Subcutaneous abdominal adipose tissue (tissue), 5 donors: ENCODE measurements around the gene ZNF618.

Experiments
- H3K27ac ChIP-seq: one replicate; pipeline ENCODE4 v1.7.0; 2013; ENCODE audit warnings: low read depth, mild to moderate bottlenecking, inconsistent platforms, low read length, moderate library complexity
- H3K27me3 ChIP-seq, 5 donors: one replicate each; pipeline ENCODE4 v1.7.0; 2013; ENCODE audit warnings: low read length in 5 of 5, inconsistent platforms in 1 of 5; ENCODE audit not compliant: control insufficient read depth in 5 of 5, insufficient read depth in 4 of 5
- H3K36me3 ChIP-seq, 5 donors: one replicate each; pipeline ENCODE4 v1.7.0; 2013; ENCODE audit warnings: low read length in 5 of 5; ENCODE audit not compliant: control insufficient read depth in 5 of 5, insufficient read depth in 5 of 5
- H3K4me1 ChIP-seq, 5 donors: one replicate each; pipeline ENCODE4 v1.7.0; 2013; ENCODE audit warnings: low read length in 5 of 5, mild to moderate bottlenecking in 3 of 5, moderate library complexity in 1 of 5; ENCODE audit not compliant: control insufficient read depth in 5 of 5, insufficient read depth in 5 of 5
- H3K4me3 ChIP-seq, 5 donors: one replicate each; pipeline ENCODE4 v1.7.0; 2013; ENCODE audit warnings: low read length in 5 of 5, low read depth in 1 of 5
- H3K9ac ChIP-seq, 5 donors: one replicate each; pipeline ENCODE4 v1.7.0; 2013; ENCODE audit warnings: low read length in 5 of 5, mild to moderate bottlenecking in 4 of 5, moderate library complexity in 3 of 5
- H3K9me3 ChIP-seq, 5 donors: one replicate each; pipeline ENCODE4 v1.7.0; 2013; ENCODE audit warnings: low read length in 5 of 5; ENCODE audit not compliant: control insufficient read depth in 5 of 5
- donor health status: healthy.
- donor health status: healthy.
- donor health status: healthy.
- donor health status: healthy.
- donor health status: healthy.

Gene ZNF618

GRCh38 chr9:114050226-114050568 is 174.1 kb downstream of the ZNF618 start:
- no peaks in the 10 kb centered on the region for H3K27me3 ChIP-seq
- no peak overlapping the region for H3K4me3 ChIP-seq
- no peaks in the 10 kb centered on the region for H3K9me3 ChIP-seq
- H3K4me1 ChIP-seq, result no peaks in the 10 kb centered on the region
- no peak overlapping the region for H3K27ac ChIP-seq
- peaks cover 10 to 64% (median 52%) of the 10 kb centered on the region in 5 donors for H3K36me3 ChIP-seq
- H3K9ac ChIP-seq, result no peak overlapping the region

- Histone ChIP-seq H3K9ac (no peak overlapping the region), H3K36me3 (peaks cover 5 to 64% (median 52%) of the 10 kb centered on the region in 5 donors), H3K27me3 (no peaks in the 10 kb centered on the region), H3K27ac (no peak overlapping the region), H3K4me3 (no peak overlapping the region), H3K9me3 (no peaks in the 10 kb centered on the region), H3K4me1 (no peaks in the 10 kb centered on the region)
Measured at GRCh38 chr9:114050646-114051045, 174.5 kb downstream of the ZNF618 start.

GRCh38 chr9:114051281-114051680 is 175.2 kb downstream of the ZNF618 start:
- H3K9me3 ChIP-seq, result no peaks in the 10 kb centered on the region
- no peak overlapping the region for H3K27ac ChIP-seq
- H3K9ac ChIP-seq, result no peak overlapping the region
- no peaks in the 10 kb centered on the region for H3K27me3 ChIP-seq
- H3K4me3 ChIP-seq, result no peak overlapping the region
- peaks cover 1 to 64% (median 52%) of the 10 kb centered on the region in 5 donors for H3K36me3 ChIP-seq
- H3K4me1 ChIP-seq, result no peaks in the 10 kb centered on the region

- no peaks in the 10 kb centered on the region for H3K27me3 ChIP-seq
- H3K36me3 ChIP-seq, result peaks cover 0 to 64% (median 54%) of the 10 kb centered on the region in 5 donors
- H3K9ac ChIP-seq, result no peak overlapping the region
- no peaks in the 10 kb centered on the region for H3K4me1 ChIP-seq
- no peak overlapping the region for H3K4me3 ChIP-seq
- H3K9me3 ChIP-seq, result no peaks in the 10 kb centered on the region
- H3K27ac ChIP-seq, result no peak overlapping the region
Measured at GRCh38 chr9:114051706-114052105, 175.6 kb downstream of the ZNF618 start.

GRCh38 chr9:114053246-114054005 is 177.3 kb downstream of the ZNF618 start:
- no peaks in the 10 kb centered on the region for H3K4me1 ChIP-seq
- no peaks in the 10 kb centered on the region for H3K27me3 ChIP-seq
- no peak overlapping the region for H3K27ac ChIP-seq
- H3K9ac ChIP-seq, result no peak overlapping the region
- no peak overlapping the region for H3K4me3 ChIP-seq
- peaks cover 0 to 62% (median 43%) of the 10 kb centered on the region in 5 donors for H3K36me3 ChIP-seq
- H3K9me3 ChIP-seq, result no peaks in the 10 kb centered on the region

GRCh38 chr9:114054191-114054690 is 178.1 kb downstream of the ZNF618 start:
- no peak overlapping the region for H3K27ac ChIP-seq
- peaks cover 0 to 54% (median 35%) of the 10 kb centered on the region in 5 donors for H3K36me3 ChIP-seq
- H3K4me3 ChIP-seq, result no peak overlapping the region

GRCh38 chr9:114055061-114055460 is 179.0 kb downstream of the ZNF618 start:
- no peak overlapping the region for H3K4me3 ChIP-seq
- no peaks in the 10 kb centered on the region for H3K27me3 ChIP-seq
- no peak overlapping the region for H3K27ac ChIP-seq
- H3K9ac ChIP-seq, result no peak overlapping the region
- peaks cover 0 to 46% (median 27%) of the 10 kb centered on the region in 5 donors for H3K36me3 ChIP-seq
- peaks cover 2 to 13% (median 11%) of the 10 kb centered on the region in 5 donors for H3K4me1 ChIP-seq
- H3K9me3 ChIP-seq, result no peaks in the 10 kb centered on the region

More at GRCh38 chr9:114054191-114054690, 178.1 kb downstream of the ZNF618 start:
- Histone ChIP-seq H3K9ac (no peak overlapping the region), H3K9me3 (no peaks in the 10 kb centered on the region), H3K4me1 (peaks cover 0 to 6% (median 2%) of the 10 kb centered on the region in 5 donors), H3K27me3 (no peaks in the 10 kb centered on the region)

- Histone ChIP-seq H3K4me3 (no peak overlapping the region), H3K4me1 (peaks cover 2 to 16% (median 13%) of the 10 kb centered on the region in 5 donors), H3K36me3 (peaks cover 0 to 37% (median 19%) of the 10 kb centered on the region in 5 donors), H3K27me3 (no peaks in the 10 kb centered on the region), H3K9me3 (no peaks in the 10 kb centered on the region), H3K9ac (no peak overlapping the region), H3K27ac (no peak overlapping the region)
Measured at GRCh38 chr9:114055894-114056293, 179.8 kb downstream of the ZNF618 start.

GRCh38 chr9:114056527-114056926 is 180.4 kb downstream of the ZNF618 start:
- Histone ChIP-seq H3K27me3 (no peaks in the 10 kb centered on the region), H3K4me1 (peaks cover 2 to 16% (median 13%) of the 10 kb centered on the region in 5 donors)

GRCh38 chr9:114057161-114057885 is 181.2 kb downstream of the ZNF618 start:
- Histone ChIP-seq H3K4me3 (no peak overlapping the region), H3K9me3 (no peaks in the 10 kb centered on the region), H3K9ac (no peak overlapping the region), H3K4me1 (peaks cover 2 to 16% (median 13%) of the 10 kb centered on the region in 5 donors), H3K27me3 (peaks cover 0 to 6% (median 3%) of the 10 kb centered on the region in 5 donors), H3K36me3 (peaks cover 0 to 24% (median 5%) of the 10 kb centered on the region in 5 donors), H3K27ac (no peak overlapping the region)

More at GRCh38 chr9:114056527-114056926, 180.4 kb downstream of the ZNF618 start:
- Histone ChIP-seq H3K9ac (no peak overlapping the region), H3K9me3 (no peaks in the 10 kb centered on the region), H3K4me3 (no peak overlapping the region), H3K36me3 (peaks cover 0 to 32% (median 13%) of the 10 kb centered on the region in 5 donors), H3K27ac (no peak overlapping the region)
